GM19023 (cell line): ENCODE measurements around the gene CBX8.

Source experiments
- ATAC-seq: cut with Tn5 transposase; IDR thresholded peaks from one replicate; pipeline ENCODE4 v1.9.1; 2021; ENCODE audit warnings: mild to moderate bottlenecking, moderate library complexity; ENCODE audit not compliant: unreplicated experiment

Gene CBX8

DNA sequence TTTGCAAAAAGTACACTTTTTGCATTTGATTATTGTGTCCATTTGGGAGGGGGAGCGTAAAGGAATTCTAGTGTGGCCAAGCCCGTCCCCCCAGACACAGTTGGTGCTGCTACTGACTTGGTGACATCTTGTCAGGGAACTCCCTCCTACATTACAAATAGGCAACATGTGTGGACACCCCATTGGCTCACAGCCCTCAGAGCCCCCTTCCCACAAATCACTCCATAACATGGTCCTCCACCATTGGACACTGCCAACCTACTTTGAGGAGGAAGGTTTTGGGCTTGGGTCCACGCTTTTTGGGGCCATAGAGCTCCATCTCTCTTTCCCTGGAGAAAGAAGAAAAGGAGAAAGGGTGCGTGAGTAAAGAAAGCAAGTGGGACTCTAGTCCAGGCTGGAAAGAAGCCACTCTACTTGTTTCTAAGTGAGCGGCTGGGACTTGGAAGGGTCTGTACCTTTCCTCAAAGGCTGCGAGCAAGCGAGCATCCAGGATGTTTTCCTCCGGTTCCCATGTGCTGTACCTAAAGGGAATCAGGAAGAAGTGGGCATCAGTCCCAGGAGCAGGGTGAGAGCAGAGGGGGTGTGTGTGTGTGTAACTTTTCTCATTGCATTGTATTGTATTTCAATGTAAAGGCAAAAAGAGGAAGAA lies 958 bp downstream of the CBX8 start:
- no peak for ATAC-seq

DNA sequence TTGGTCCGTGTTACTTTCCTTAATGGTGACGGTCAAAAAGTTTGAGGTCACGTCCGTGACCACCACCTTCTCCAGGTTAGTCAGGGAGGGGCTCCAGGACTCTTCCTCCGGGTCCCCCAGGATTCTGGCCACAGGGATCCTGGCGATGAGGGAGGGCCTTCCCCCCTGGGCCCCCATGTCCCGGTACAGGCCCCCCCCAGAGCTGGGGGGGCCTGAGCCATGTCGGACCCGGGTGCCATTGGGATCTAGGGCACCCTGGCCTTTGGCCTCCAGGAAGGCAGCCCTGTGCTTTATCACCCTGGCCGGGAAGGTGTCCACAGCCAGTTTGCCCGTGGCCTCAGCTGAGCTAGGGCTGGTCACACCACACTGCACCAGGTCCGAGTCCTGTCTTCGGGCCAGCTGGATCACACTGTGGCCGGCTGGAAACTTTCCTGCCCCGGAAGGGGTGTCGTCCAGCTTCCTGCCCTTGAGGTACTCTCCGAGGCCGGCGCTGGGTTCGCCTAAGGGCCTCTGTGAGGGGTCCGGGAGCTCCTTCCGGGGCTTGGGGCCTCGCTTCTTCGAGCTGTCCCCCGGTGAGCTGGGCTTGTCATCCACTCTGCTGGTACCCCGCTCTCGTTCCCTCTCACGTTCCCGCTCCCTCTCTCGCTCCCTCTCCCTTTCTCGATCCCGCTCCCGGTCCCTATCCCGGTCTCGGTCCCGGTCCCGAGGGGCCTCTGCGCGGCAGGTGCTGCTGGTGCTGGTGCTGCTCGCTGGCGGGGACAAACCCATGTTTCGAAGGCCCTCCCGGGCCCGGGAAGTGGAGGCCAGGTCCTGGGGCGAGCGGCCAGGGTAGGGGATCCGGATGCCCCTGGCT lies 2.0 kb downstream of the CBX8 start:
- ATAC-seq, result no peak

DNA sequence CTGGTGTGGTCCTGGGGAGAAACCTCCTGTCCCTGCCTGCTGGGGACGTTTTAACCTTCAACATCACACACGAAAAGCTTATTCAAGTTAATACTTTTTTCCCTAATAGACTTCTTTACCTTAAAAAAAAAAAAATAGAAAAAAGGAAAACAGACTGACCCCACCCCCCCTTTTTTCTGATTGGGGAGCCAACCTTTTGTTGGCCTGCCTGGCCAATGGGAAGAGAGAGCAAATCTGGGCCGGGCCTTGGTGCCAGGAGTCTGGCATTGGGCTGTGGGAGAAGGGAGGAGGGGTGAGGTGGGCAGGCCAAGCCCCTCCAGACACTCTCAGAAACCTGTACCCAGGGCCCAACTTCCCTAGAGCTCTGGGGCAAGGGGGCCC lies 3.0 kb downstream of the CBX8 start:
- ATAC-seq, result no peak

DNA sequence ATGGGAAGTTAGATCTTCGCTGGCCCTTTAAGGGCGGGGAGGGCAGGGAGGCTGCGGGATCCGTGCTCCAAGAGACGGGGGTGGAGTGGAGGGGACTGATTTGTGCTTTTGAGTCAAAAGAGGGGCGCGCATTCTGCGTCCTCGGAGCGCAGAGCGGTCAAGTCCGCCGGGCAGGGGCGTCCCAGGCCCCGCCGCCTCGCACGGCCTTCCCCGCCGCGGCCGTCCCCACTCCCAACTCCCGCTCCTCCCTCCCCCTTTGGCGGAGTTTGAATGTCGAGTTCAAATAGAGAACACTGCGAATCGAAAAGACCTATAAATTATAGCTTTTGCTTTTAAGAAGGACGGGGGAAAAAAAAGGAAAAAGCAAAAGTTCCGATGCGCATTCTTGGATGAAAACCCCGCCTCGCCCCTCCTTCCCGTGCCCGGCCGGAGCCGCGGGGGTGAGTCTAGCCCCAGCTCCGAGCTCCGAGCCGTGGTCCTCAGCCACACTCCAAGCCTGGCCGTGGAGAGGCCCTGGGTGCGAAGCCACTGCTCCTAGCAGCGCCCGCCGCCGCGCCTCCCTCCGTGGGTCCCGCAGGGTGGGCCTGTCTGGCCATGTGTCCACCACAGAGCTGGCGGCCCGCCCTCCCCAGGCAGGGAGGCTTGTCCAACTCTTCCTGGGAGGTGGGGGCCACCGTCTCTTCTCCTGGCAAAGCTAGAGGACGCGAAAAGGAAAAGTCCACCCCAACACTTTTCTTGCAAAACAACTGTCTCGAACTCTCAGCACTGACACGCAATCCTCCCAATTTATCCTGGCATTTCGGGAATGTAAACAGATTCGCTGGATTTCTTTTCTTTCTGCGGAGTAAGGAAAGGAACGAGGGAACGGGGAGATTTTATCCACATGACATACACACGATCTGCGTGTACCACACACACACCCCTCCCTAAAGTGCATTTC lies 3.6 kb downstream of the CBX8 start:
- no peak for ATAC-seq

DNA sequence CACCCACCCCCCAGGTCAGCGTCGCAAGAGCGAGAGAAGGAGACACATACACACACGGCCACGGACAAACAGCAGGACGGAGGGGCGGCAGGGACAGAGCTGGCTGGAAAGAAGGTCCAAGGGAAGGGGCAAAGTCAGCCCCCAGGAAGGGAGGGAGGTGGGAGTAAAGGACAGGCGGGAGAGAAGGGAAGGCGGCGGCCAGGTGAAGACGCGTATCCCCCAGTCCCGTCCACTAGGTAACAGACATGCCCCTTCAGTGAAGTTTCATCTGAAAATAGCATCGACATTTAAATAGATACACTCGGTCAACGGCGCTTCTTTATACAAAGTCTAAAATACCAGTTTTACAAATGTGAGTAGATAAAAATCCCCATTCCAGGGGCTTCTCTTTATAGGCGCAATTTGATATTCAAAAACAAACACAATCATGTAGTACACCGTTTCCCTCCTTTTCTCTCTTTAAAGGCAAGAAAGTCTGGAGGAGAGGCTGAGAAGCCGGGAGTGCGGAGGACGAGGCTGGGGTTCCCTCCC lies 4.5 kb downstream of the CBX8 start:
- no peak for ATAC-seq

DNA sequence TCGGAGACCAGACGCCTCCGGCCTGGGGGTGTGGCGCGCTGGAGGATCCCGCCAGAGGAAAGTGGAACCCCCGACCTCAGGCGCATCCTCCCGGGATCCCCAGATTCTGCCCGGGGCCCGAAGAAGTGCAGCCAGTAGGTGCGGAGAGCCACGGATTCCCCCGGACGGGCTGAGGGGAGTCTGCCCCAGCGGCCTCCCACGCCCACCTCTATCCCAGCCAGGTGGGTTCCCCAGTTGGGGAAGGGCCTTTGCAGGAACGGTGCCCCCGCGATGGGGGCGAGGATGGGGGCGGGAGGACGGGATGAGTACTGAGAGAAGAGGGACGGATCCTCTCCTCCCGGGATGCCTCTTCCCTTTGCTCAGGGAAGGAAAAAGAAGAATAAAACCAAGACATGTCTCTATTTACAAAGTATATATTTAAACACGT lies 5.1 kb downstream of the CBX8 start:
- no peak for ATAC-seq

DNA sequence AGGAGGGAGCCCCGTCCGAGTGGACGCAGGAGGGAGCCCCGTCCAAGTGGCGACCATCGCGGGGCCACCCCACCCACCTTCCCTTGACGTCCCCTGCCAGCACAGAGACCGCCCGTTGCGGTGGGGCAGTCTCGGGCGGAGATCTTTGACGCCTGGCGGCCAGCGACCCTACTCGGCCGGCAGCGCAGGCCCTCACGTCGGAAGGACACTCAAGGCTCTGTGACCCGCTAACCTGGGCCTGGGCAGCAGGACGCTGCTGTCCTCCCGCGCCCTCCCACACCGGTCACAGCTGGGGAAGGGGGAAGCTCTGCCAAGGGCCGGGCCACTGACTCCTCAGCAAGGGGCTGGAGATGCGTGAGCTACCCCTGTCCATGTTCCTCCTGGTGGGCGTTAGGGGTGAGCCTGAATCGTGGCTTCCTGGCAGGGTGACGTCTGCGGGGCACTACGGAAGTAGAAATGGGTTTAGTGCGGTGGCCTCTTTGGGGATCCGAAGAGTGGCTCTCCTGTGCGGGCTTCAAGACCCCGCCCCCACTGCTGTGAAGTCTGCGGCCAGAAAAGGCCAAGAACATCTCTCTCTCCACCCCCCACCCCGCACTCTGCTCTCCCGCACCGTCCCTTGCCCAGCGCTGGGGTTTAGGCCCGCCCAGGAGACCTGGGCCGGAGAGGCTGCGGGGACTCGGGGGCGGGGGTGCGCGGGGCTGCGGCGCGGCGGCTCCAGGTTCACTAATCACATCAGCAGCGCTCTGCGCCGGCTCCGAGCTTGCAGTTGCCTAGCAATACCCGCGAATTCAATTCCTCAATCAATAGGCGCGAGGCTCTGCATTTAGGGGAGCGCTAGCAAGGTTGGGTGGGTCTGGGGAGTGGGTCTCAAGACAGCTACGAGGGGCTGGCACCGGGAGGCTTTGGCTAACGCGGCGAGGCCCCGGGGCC lies 5.8 kb downstream of the CBX8 start:
- ATAC-seq, result no peak

DNA sequence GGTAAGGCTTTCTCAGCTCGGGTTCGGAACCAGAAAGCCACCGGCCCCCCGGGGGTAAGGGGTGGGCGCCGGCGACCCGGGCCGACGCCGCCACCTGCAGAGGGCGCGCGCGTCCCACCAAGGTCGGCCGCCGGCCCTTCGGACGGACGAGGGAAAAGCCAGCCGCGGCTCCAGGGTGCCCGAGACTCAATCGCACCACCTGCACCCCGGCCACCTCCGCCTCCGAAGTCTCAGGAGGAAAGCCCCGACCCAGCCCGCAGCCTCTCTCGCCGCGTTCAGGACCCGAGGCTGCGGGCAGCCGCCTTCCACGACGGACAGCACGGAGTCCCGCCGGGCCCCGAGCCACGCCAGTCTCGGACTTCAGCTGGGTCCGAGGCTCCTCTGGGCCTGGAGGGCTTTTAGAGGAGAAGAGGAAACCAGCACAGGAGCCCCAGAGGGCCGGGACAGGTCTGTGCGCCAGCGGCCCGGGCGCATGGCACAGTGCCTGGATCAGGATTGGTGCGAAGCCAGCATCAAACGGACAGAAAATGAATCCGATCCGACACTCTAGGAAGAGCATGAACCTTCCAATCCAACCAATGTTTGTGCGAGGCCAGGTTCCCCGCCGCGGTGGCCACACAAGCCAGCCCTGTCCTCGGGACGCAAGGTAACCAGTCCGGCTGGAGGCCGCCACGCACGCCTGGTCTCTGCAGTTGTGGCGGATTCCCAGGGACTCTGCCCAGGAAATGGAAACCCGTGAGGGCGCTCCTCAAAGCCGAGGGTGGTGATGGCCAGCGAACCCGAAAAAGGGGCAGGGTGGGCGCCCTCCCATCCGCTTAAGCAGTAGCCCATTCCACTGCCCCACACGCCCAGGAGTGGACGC lies 6.7 kb downstream of the CBX8 start:
- no peak for ATAC-seq

DNA sequence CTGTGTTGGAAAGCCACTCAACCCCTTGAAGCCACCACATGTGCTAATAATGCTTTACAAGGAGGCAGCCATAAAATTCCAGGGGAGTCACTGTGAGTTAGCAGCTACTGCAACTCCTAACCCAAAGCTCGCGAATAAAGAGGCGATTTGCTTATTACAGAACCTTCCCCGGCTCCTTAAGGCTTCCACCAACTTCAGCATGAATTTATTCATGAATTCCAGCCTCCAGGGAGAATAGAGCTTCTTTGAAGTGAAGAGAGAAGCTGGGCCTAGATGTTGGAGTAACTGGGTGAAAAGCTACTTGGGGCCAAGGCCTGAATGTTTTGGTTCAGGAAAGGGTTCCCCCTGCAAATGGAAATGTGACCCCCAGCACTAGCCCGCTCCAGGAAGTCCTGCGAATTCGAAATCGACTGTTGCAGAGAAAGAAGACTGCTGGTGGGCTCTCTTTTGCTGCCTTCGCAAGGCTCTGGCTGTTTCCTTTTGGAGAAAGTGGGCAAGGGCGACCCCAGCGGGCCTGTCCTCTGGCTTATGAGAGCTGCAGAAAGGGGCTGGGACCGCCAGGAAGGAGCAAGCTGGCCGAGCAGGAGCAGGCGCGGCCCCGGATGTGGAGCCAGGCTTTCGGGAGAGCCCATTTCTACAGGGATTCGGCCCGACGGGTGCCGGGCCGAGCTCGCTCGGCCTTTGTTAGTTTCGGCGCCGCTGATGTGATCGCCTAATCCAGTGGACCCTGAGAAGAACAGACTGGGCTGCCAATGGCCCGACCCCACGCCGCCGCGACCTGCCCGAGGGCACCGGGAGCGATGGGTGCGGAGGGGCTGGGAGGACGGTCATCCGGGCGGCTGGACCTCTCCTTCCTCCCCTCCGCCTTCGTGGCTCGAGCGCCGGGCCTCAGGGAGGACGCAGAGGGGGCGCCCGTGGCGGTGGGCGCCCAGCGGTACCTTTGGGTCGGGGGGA lies 7.6 kb downstream of the CBX8 start:
- ATAC-seq, result no peak

DNA sequence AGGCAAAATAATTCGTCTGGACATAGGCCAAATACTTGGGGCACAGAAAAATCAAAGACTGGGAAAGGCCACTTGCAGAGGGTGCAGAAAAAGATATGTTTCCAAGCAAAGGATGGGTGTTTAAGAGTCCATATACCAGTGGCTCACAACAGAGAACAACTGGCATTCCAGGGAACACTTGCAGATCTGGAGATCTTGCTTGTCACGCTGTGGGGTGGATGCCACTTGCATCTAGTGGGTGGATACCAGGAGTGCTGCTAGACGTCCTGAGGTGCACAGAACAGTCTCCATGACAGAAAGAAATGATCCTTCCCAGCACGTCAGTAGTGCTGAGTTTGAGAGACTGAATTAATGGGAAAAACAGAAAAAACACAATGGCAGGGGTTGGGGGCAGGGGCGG lies 8.4 kb downstream of the CBX8 start:
- ATAC-seq, result no peak

DNA sequence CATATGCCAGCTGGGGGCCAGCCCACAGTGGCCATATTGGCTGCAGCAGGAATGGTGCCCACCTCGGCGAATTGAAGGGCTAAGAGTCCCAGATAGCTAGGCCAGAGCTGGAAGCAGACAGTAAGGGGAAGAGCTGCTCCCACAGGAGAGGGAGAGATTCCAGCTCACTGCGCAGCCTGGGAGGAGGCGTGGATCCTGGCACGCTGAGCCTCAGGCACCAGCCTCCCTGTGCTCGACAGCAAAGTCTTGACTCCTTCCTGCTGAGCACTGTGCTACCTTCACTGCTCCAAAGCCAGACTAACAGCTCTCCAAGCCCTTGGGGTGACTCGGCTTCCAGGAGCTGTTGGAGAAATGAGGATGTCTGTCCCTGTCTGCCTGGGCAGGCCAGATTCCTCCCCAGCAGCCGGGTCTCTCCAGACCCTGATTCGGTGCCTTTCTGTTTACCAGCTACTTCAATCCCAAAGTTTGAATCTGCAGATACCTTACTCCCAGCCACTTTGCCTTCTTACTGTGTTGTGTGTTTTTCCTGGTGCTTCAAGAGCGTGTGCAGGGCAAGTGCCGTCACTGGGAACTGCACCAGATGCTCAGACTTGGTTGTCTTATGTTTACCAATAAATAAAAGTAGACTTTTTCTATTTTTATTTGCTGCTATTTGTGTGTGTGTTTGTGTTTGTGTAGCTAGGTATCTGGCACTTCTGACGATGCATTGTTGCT lies 9.8 kb downstream of the CBX8 start:
- no peak for ATAC-seq

DNA sequence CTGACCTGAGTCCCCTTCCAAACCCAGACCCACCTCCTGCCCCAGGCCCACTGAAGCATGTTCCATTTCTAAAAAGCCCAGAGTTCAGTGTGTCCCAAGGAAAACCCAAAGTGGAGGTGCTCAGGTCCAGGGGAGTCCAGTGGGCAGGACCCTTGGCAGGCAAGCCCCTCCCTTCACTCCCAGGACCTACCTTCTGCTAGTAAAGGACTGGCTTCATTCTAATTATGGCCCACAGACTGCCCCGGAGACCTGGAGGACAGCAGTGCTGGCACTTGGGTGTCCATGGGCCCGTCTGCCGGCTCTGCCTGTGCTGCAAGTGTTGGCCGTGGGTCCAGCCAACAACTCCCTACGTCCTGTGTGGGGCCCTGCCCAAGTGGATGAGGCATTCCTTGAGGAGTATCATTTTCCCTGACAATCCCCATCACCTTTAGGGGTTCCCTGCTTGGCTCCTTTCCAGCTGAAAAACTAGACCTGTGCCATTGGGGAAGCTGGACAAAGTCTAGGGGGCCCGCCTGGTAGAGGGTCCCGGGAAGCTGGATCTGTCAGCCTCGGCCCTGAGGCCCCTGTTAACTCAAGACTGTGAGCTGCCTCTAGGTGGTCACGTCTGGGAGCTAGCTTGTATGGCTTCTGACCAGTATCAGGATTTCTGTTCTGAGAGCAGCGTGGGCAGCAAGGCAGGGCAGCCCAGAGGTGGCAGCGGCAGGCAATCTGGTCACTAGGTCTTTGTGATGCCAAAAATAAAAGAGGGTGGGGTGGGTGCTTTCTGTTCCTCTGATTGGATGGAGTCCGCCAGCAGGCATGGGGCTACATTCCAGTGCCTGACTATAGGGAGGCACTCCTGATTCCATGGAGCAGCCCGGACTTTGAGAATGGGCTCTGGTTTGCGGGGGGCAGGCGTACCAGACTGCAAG lies 10.7 kb downstream of the CBX8 start:
- ATAC-seq, result no peak

DNA sequence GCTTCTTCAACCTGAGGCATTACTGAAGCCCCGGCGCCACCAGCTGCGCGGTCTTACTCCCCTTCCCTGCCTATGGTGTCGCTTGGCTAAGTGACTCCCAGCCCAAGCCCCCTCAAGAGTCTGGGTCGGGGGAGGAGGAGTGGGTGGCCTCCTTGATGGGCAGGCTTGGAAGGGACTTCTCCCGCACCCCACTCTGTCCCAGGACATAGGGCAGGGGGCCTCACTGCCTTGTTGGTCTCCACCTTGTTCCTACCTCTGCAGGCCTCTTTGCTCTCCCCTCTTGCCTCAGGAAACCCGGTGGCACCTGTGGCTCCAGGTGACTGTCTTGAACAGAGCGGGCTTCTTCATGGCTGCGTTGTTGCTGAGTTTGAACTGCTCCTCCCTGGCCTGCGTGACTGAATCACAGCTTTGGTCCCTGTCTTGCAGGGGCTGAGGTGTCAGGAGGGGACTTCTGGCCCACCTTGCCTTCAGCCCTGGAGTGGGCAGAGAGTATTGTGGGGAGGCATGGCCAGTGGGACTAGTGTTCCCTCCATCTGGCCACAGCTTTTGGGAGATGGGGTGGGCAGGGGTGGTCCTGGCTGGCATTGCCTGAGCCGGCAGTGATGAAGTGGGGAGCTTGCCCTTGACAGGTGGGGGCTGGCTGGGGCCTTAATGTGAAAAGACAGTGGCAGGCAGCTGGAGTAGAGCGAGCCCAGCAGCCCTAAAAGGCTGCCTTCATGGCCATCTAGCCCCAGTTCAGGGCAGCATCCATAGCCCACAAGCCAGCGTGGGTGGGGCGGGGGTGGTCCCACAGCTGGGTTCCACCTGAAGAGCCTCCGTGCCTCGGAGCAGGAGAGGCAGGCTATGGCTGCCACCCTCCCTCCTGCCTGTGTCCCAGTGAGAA lies 11.6 kb downstream of the CBX8 start:
- ATAC-seq, result no peak

DNA sequence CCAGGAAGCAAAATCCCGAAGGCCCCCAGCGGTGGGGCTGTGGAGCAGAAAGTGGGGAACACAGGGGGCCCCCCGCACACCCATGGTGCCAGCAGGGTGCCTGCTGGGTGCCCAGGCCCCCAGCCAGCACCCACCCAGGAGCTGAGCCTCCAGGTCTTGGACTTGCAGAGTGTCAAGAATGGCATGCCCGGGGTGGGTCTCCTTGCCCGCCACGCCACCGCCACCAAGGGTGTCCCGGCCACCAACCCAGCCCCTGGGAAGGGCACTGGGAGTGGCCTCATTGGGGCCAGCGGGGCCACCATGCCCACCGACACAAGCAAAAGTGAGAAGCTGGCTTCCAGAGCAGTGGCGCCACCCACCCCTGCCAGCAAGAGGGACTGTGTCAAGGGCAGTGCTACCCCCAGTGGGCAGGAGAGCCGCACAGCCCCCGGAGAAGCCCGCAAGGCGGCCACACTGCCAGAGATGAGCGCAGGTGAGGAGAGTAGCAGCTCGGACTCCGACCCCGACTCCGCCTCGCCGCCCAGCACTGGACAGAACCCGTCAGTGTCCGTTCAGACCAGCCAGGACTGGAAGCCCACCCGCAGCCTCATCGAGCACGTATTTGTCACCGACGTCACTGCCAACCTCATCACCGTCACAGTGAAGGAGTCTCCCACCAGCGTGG lies 12.4 kb downstream of the CBX8 start:
- ATAC-seq, result no peak

DNA sequence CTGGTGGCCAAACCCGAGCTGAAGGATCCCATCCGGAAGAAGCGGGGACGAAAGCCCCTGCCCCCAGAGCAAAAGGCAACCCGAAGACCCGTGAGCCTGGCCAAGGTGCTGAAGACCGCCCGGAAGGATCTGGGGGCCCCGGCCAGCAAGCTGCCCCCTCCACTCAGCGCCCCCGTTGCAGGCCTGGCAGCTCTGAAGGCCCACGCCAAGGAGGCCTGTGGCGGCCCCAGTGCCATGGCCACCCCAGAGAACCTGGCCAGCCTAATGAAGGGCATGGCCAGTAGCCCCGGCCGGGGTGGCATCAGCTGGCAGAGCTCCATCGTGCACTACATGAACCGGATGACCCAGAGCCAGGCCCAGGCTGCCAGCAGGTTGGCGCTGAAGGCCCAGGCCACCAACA lies 13.0 kb downstream of the CBX8 start:
- ATAC-seq, result no peak
